ENCODE measurements around the gene CISD2. TPM values are rescaled to one million over a fixed set of nuclear protein-coding genes. Genes with fewer than 3 reads are reported as not detected.

Gene CISD2
- total and polyA plus RNA-seq, 7 donors, result 6.2 to 19.3 (median 12.0) TPM

DNA sequence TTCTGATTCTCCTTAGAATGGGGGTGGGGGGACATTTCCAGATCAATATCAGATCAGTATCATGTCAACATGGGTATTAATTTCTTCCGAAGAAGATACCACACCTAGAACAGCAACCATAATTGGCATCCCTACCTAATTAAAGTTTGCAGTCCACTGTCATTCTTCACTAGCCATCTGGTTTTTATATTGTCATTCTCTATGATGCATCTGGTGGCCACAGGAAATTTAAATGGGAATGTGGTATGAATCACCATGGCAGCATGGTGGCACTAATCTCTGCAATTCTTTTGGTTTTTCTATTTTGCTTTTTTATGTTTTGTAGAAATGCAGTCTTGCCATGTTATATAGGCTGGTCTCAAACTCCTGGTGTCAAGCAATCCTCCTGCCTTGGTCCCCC is 24.9 kb upstream of the CISD2 start:
- DNase-seq (no peak), ATAC-seq (no peak)
- Histone ChIP-seq H3K9me3 (no peaks in the 10 kb centered on the region), H3K27ac (no peak overlapping the region), H3K27me3 (ENCODE audit: insufficient read depth in 3 of 3, low read length in 2 of 3) (no peaks in the 10 kb centered on the region), H3K36me3 (ENCODE audit: insufficient read depth in 1 of 2, low read depth in 1 of 2) (peaks cover 0 to 3% of the 10 kb centered on the region in 2 donors), H3K4me3 (no peak overlapping the region), H3K4me1 (no peaks in the 10 kb centered on the region)
- intact Hi-C loops (cut with DNase I), result no loop called here
- TF ChIP-seq, protein P1, sequence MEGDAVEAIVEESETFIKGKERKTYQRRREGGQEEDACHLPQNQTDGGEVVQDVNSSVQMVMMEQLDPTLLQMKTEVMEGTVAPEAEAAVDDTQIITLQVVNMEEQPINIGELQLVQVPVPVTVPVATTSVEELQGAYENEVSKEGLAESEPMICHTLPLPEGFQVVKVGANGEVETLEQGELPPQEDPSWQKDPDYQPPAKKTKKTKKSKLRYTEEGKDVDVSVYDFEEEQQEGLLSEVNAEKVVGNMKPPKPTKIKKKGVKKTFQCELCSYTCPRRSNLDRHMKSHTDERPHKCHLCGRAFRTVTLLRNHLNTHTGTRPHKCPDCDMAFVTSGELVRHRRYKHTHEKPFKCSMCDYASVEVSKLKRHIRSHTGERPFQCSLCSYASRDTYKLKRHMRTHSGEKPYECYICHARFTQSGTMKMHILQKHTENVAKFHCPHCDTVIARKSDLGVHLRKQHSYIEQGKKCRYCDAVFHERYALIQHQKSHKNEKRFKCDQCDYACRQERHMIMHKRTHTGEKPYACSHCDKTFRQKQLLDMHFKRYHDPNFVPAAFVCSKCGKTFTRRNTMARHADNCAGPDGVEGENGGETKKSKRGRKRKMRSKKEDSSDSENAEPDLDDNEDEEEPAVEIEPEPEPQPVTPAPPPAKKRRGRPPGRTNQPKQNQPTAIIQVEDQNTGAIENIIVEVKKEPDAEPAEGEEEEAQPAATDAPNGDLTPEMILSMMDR (IDR thresholded peaks at IDR 0.05), result no peak
- 95 to 96% (median 96%) methylated on average over 1 of the region's 1 CpG for WGBS, 3 donors

DNA sequence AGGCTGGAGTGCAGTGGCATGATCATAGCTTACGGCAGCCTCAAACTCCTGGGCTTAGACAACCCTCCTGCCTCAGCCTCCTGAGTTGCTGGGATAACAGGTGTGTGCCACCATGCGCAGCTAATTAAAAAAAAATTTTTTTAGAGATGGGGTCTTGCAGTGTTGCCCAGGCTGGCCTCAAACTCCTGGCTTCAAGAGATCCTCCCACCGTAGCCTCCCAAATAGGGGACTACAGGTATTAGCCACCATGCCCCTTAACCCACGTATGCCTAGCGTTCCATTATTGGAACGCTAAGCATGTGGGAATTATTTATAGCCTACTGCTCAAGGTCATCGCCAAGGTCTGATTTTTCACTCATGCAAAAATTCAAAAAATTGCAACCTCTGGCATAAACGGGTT is 21.1 kb upstream of the CISD2 start:
- intact Hi-C loops (cut with DNase I), result no loop called here
- WGBS, 3 donors, result 93 to 97% (median 95%) methylated on average over 8 of the region's 8 CpGs

DNA sequence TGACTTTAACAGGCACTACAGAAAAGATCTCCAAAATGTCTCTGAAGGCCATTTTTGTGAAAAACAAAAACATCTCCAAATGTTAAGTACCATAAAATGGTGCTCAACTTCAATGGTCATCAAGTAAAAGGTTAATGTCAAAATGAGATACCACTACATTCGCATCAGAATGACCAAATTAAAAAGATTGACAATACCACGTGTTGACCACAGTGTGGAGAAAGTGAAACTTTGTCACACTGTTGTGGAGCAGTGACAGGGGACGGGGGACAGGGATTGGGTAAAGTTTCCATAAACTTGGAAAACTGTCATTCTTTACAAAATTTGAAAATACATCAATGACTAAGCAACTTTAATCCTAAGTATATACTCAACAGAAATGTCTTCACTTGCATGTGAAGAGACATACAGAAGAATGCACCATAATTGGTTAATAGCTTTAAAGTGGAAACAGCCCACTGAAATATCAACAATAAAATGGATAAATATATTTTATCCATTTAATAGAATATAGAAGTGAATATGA is 19.1 kb upstream of the CISD2 start:
- DNase-seq, result no peak
- no peak for ATAC-seq
- intact Hi-C loops (cut with DNase I), result no loop called here

More for the DNA sequence above, 21.1 kb upstream of the CISD2 start:
- DNase-seq (no peak), ATAC-seq (no peak)
- H3K4me3 ChIP-seq, result no peak overlapping the region
- H3K27me3 ChIP-seq (ENCODE audit: insufficient read depth in 3 of 3, low read length in 2 of 3), result no peaks in the 10 kb centered on the region
- TF ChIP-seq, protein P1 (IDR thresholded peaks at IDR 0.05), result no peak
- H3K9me3 ChIP-seq, result no peaks in the 10 kb centered on the region
- peaks cover 0 to 3% of the 10 kb centered on the region in 2 donors for H3K36me3 ChIP-seq (ENCODE audit: insufficient read depth in 1 of 2, low read depth in 1 of 2)
- no peak overlapping the region for H3K27ac ChIP-seq
- H3K4me1 ChIP-seq, result no peaks in the 10 kb centered on the region

DNA sequence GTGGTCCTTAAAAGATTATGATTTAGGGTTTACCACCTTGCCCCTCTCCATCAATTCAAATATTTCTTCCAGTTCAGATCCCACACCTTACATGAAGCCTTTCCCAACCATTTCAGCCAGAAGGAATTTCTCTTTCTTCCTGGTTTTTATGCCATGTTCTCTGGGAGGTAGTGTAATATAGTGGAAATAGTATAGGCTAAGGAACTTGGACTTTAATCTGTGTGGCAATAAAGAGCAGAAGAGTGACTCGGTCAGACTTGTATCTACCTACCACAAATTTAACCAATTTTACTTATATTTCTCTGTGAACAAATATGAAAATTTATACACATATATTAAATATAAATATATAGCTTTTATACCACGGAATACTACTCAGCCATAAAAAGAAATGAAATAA is 18.4 kb upstream of the CISD2 start:
- Histone ChIP-seq H3K9me3 (no peaks in the 10 kb centered on the region), H3K4me3 (no peak overlapping the region), H3K36me3 (ENCODE audit: insufficient read depth in 1 of 2, low read depth in 1 of 2) (no peaks in the 10 kb centered on the region), H3K27me3 (ENCODE audit: insufficient read depth in 3 of 3, low read length in 2 of 3) (no peaks in the 10 kb centered on the region), H3K27ac (no peak overlapping the region), H3K4me1 (no peaks in the 10 kb centered on the region)
- WGBS, 3 donors, result 90 to 97% (median 93%) methylated on average over 2 of the region's 2 CpGs
- intact Hi-C loops (cut with DNase I), result no loop called here
- TF ChIP-seq, protein P1 (IDR thresholded peaks at IDR 0.05), result no peak
- ATAC-seq, result no peak
- no peak for DNase-seq

More for the DNA sequence above, 19.1 kb upstream of the CISD2 start:
- Histone ChIP-seq H3K9me3 (no peaks in the 10 kb centered on the region), H3K4me3 (no peak overlapping the region), H3K36me3 (ENCODE audit: insufficient read depth in 1 of 2, low read depth in 1 of 2) (no peaks in the 10 kb centered on the region), H3K27me3 (ENCODE audit: insufficient read depth in 3 of 3, low read length in 2 of 3) (no peaks in the 10 kb centered on the region), H3K27ac (no peak overlapping the region), H3K4me1 (no peaks in the 10 kb centered on the region)
- 59 to 72% (median 67%) methylated on average over 3 of the region's 3 CpGs for WGBS, 3 donors
- TF ChIP-seq, protein P1 (IDR thresholded peaks at IDR 0.05), result no peak

DNA sequence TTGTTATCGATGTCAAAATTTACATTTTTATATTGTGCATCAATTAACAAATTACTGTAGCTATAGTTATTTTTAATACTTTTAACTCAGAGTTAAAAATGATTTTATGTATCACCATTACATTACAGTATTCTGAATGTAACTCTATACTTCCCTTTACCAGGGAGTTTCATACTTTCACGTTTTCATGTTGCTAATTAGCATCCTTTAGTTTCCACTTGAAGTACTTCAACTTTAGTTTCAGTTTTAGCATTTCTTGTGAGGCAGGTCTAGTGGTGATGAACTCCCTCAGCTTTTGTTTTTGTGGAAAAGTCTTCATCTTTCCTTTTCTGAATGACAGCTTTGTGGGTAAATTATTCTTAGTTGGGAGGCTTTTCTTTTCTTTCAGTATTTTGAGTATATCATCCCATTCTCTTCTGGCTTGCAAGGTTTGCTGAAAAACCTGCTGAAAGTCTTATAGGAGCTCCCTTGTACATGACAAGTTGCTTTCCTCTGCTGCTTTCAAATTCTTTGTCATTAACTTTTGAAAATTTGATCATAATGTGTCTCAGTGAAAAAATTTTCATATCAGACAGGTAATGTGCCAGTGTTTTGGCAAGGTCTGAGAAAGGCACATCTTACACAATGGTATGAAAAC is 9.8 kb upstream of the CISD2 start:
- intact Hi-C loops (cut with DNase I), result no loop called here

More for the DNA sequence above, 9.8 kb upstream of the CISD2 start:
- no peak for DNase-seq
- WGBS, 3 donors, result 89 to 97% (median 95%) methylated on average over 2 of the region's 2 CpGs
- H3K9me3 ChIP-seq, result peaks cover 18% of the 10 kb centered on the region
- no peak for ATAC-seq
- TF ChIP-seq, protein P1 (IDR thresholded peaks at IDR 0.05), result no peak
- no peaks in the 10 kb centered on the region for H3K36me3 ChIP-seq (ENCODE audit: insufficient read depth in 1 of 2, low read depth in 1 of 2)
- no peak overlapping the region for H3K4me3 ChIP-seq
- no peaks in the 10 kb centered on the region for H3K4me1 ChIP-seq
- H3K27ac ChIP-seq, result no peak overlapping the region
- no peaks in the 10 kb centered on the region for H3K27me3 ChIP-seq (ENCODE audit: insufficient read depth in 3 of 3, low read length in 2 of 3)

All from psoas muscle (tissue), 8 donors.